Tibial nerve (tissue), 4 donors: Measurements from ENCODE around the gene FBXO42. TPM values are rescaled to one million over a fixed set of nuclear protein-coding genes. Genes with fewer than 3 reads are reported as not detected.
"Not testable (repeated sequence)": the region's sequence is repeated elsewhere in the genome, so short reads cannot be mapped to it uniquely, and the experiment has no call there.

Source experiments
- DNase-seq, 2 donors: peaks; one replicate each; pipeline ENCODE4 v3.0.0-alpha.2; 2019; ENCODE audit warnings: low spot score in 2 of 2
- H3K27ac ChIP-seq, 4 donors: fragments of 200-600 bp; sonication (generic) in 3 of 4; one replicate each; pipeline ENCODE4 v1.5.1; 2017 to 2019; ENCODE audit warnings: mild to moderate bottlenecking in 1 of 4
- H3K27me3 ChIP-seq, 2 donors: fragments of 200-600 bp; sonication (generic) in 1 of 2; one replicate each; pipeline versions ENCODE4 v1.5.1 to v1.6.0; 2017 to 2019
- H3K36me3 ChIP-seq, 3 donors: fragments of 200-600 bp; sonication (generic); one replicate each; pipeline ENCODE4 v1.5.1; 2018 to 2019
- H3K4me1 ChIP-seq, 4 donors: fragments of 200-600 bp; sonication (generic) in 3 of 4; one replicate each; pipeline ENCODE4 v1.5.1; 2017 to 2019
- H3K4me3 ChIP-seq, 4 donors: fragments of 200-600 bp; sonication (generic) in 3 of 4; one replicate each; pipeline ENCODE4 v1.5.1; 2017 to 2019; ENCODE audit warnings: mild to moderate bottlenecking in 1 of 4, moderate library complexity in 1 of 4
- H3K9me3 ChIP-seq, 4 donors: fragments of 200-600 bp; sonication (generic) in 3 of 4; one replicate each; pipeline ENCODE4 v1.5.1; 2017 to 2019
- EP300 ChIP-seq, 2 donors: sonication (generic); formaldehyde crosslinking; IDR thresholded peaks; one replicate each; pipeline ENCODE4 v1.6.1; 2017; ENCODE audit warnings: antibody characterized with exemption in 2 of 2, mild to moderate bottlenecking in 1 of 2
- POLR2A ChIP-seq, 2 donors: fragments of 450-650 bp; IDR thresholded peaks; one replicate each; pipeline ENCODE4 v1.6.1; 2017; ENCODE audit warnings: antibody characterized with exemption in 2 of 2, mild to moderate bottlenecking in 2 of 2, moderate library complexity in 2 of 2
- WGBS, 2 donors: methylation state at CpG; one replicate each; pipeline ENCODE4 v1.1.5; 2018; 5-methylcytosine and 5-hydroxymethylcytosine counted together
- total RNA-seq, 4 donors: library from RNA; depleted of rRNA; stranded (reverse); fragments of >200 nt; gene quantifications; one replicate each; pipeline ENCODE4 v1.1.0, GENCODE V29; 2016
- TF ChIP-seq, protein P1 (sequence below), 5 experiments: fragments of 200-600 bp in 3 of 5; fragments of 450-650 bp in 2 of 5; sonication (generic) in 3 of 5; IDR thresholded peaks; one replicate each; pipeline ENCODE4 v1.5.1; 2016 to 2019; ENCODE audit warnings: antibody characterized with exemption in 5 of 5, mild to moderate bottlenecking in 3 of 5, moderate library complexity in 2 of 5

Gene FBXO42
- total RNA-seq, 4 donors from 2014 or later, result 39.8 to 69.4 (median 54.4) TPM

DNA sequence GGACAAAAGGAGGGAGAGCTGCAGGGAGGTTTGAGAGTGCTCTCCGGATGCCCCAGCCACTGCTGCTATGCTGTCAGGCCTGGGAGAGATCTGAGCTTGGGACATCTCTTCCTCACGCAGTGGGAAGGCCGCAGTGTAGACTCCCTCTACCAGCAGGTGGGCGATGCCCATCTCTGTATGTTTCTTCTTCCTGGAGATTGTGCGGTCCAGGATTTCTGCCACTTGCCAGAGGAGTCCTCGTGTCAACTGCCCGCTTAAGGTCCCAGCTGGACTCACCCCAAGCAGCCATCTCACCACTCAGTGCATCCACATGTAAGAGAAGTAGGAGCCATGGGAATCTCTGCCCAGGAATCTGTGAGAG is 126.2 kb downstream of the FBXO42 start:
- H3K4me1 ChIP-seq, result peaks cover 0 to 9% (median 3%) of the 10 kb centered on the region in 4 donors
- 88 to 90% methylated on average over 6 to 7 of the region's 7 CpGs for WGBS, 2 donors
- TF ChIP-seq, protein P1, sequence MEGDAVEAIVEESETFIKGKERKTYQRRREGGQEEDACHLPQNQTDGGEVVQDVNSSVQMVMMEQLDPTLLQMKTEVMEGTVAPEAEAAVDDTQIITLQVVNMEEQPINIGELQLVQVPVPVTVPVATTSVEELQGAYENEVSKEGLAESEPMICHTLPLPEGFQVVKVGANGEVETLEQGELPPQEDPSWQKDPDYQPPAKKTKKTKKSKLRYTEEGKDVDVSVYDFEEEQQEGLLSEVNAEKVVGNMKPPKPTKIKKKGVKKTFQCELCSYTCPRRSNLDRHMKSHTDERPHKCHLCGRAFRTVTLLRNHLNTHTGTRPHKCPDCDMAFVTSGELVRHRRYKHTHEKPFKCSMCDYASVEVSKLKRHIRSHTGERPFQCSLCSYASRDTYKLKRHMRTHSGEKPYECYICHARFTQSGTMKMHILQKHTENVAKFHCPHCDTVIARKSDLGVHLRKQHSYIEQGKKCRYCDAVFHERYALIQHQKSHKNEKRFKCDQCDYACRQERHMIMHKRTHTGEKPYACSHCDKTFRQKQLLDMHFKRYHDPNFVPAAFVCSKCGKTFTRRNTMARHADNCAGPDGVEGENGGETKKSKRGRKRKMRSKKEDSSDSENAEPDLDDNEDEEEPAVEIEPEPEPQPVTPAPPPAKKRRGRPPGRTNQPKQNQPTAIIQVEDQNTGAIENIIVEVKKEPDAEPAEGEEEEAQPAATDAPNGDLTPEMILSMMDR (IDR thresholded peaks at IDR 0.05), result no peak
- TF ChIP-seq POLR2A (IDR thresholded peaks at IDR 0.05), result no peak

DNA sequence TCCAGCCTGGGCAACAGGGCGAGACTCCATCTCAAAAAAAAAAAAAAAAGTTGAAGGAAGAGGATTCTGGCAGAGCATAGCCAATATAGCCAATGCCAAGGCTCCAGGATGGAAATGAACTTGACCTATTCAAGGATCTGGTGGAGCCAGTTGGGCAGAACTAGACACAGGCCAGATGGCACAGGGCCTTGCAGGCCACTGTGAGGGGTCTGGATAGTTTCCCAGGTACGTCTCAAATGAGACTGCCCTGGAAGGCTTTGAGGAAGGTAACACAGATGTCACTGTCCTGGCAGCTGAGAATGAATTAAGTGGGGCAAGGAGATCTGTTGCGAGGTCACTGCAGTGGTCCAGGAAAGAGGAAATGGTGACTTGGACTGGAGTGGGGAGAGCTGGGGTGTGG is 127.8 kb downstream of the FBXO42 start:
- 87 to 91% methylated on average over 3 of the region's 3 CpGs for WGBS, 2 donors
- DNase-seq, result no peak
- H3K9me3 ChIP-seq, result peaks cover 0 to 8% (median 0%) of the 10 kb centered on the region in 4 donors
- no peak overlapping the region for H3K27ac ChIP-seq
- no peak overlapping the region for H3K4me3 ChIP-seq
- peaks cover 0 to 29% of the 10 kb centered on the region in 2 donors for H3K27me3 ChIP-seq
- TF ChIP-seq POLR2A (IDR thresholded peaks at IDR 0.05) (no peak), EP300 (IDR thresholded peaks at IDR 0.05) (no peak)
- TF ChIP-seq, protein P1 (IDR thresholded peaks at IDR 0.05), result no peak
- no peaks in the 10 kb centered on the region for H3K36me3 ChIP-seq
- H3K4me1 ChIP-seq, result peaks cover 0 to 9% (median 3%) of the 10 kb centered on the region in 4 donors

More for the DNA sequence above, 126.2 kb downstream of the FBXO42 start:
- Histone ChIP-seq H3K4me3 (no peak overlapping the region), H3K27ac (no peak overlapping the region), H3K36me3 (peaks cover 0 to 9% (median 0%) of the 10 kb centered on the region in 3 donors), H3K9me3 (peaks cover 0 to 8% (median 0%) of the 10 kb centered on the region in 4 donors), H3K27me3 (peaks cover 0 to 29% of the 10 kb centered on the region in 2 donors)
- DNase-seq, result no peak

DNA sequence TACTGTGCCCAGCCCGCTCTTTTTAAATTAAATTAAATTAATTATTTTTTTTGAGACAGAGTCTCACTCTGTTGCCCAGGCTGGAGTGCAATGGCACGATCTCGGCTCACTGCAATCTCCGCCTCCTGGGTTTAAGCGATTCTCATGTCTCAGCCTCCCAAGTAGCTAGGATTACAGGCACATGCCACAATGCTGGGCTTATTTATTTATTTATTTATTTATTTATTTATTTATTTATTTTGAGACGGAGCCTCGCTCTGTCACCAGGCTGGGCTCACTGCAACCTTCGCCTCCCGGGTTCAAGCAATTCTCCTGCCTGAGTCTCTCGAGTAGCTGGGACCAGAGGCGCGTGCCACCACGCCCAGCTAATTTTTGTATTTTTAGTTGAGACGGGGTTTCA is 129.6 kb downstream of the FBXO42 start:
- not testable (repeated sequence) for H3K4me3 ChIP-seq, DNase-seq, H3K27ac ChIP-seq, H3K36me3 ChIP-seq, H3K9me3 ChIP-seq
- WGBS, 2 donors, result 86 to 87% methylated on average over 14 of the region's 14 CpGs
- H3K27me3 ChIP-seq, result peaks cover 0 to 17% of the 10 kb centered on the region in 2 donors
- H3K4me1 ChIP-seq, result peaks cover 0 to 15% (median 3%) of the 10 kb centered on the region in 4 donors

DNA sequence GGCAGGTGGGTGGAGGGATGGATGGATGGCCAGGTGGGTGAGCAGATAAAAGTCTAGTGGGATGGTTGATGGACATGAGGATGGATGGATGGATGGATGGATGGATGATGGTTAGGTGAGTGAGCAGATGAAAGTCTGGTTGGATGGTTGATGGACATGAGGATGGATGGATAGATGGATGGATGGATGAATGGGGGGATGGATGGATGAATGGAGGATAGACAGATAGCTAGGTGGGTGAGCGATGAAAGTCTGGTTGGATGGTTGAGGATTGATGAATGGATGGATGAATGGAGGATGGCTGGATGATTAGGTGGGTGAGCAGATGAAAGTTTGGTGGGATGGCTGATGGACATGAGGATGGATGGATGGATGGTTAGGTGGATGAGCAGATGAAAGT is 130.8 kb downstream of the FBXO42 start:
- Histone ChIP-seq H3K4me3 (no peak overlapping the region), H3K27me3 (peaks cover 0 to 4% of the 10 kb centered on the region in 2 donors), H3K4me1 (peaks cover 0 to 19% (median under 1%) of the 10 kb centered on the region in 4 donors), H3K27ac (no peak overlapping the region), H3K36me3 (no peaks in the 10 kb centered on the region), H3K9me3 (no peaks in the 10 kb centered on the region)
- no peak for TF ChIP-seq EP300 (IDR thresholded peaks at IDR 0.05)
- TF ChIP-seq, protein P1 (IDR thresholded peaks at IDR 0.05), result no peak
- no peak for TF ChIP-seq POLR2A (IDR thresholded peaks at IDR 0.05)
- no peak for DNase-seq
- WGBS, 2 donors, result 90 to 96% methylated on average over 1 of the region's 1 CpG

DNA sequence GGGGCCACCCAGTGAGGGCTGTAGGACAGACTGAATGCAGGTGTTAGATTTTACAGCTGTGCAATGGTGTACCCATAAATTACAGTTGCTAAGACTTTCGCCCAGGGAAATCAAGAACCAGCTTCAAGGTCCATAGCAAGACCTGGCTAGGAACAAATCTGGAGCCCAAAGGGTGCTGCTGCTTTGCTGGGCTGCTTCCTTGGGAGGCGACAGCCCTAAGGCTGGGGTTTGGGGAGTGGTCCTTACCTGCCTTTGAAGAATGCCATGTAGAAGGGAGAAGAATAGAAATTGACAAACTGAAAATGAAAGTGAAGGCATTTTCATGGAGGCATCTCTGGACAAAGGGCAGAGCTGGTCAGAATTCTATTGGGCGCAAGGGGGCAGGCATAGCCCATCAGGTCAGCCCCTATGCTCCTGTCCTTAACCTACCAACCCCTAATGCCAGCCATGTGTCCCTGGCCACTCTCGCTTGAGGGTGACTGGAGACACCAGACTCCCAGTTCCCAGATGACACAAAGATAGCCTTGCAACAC is 132.2 kb downstream of the FBXO42 start:
- H3K4me1 ChIP-seq, result peaks cover 0 to 25% (median 4%) of the 10 kb centered on the region in 4 donors
- WGBS, 2 donors, result 87 to 88% methylated on average over 4 of the region's 4 CpGs
- no peak overlapping the region for H3K4me3 ChIP-seq
- H3K27ac ChIP-seq, result no peak overlapping the region
- DNase-seq, result no peak
- no peaks in the 10 kb centered on the region for H3K9me3 ChIP-seq
- no peaks in the 10 kb centered on the region for H3K36me3 ChIP-seq
- TF ChIP-seq EP300 (IDR thresholded peaks at IDR 0.05), result no peak
- TF ChIP-seq, protein P1 (IDR thresholded peaks at IDR 0.05), result no peak
- TF ChIP-seq POLR2A (IDR thresholded peaks at IDR 0.05), result no peak
- no peaks in the 10 kb centered on the region for H3K27me3 ChIP-seq
